Measurements from ENCODE around the gene PCSK6.
"Not testable (repeated sequence)": the region's sequence is repeated elsewhere in the genome, so short reads cannot be mapped to it uniquely, and the experiment has no call there.

PCSK6 gene

DNA sequence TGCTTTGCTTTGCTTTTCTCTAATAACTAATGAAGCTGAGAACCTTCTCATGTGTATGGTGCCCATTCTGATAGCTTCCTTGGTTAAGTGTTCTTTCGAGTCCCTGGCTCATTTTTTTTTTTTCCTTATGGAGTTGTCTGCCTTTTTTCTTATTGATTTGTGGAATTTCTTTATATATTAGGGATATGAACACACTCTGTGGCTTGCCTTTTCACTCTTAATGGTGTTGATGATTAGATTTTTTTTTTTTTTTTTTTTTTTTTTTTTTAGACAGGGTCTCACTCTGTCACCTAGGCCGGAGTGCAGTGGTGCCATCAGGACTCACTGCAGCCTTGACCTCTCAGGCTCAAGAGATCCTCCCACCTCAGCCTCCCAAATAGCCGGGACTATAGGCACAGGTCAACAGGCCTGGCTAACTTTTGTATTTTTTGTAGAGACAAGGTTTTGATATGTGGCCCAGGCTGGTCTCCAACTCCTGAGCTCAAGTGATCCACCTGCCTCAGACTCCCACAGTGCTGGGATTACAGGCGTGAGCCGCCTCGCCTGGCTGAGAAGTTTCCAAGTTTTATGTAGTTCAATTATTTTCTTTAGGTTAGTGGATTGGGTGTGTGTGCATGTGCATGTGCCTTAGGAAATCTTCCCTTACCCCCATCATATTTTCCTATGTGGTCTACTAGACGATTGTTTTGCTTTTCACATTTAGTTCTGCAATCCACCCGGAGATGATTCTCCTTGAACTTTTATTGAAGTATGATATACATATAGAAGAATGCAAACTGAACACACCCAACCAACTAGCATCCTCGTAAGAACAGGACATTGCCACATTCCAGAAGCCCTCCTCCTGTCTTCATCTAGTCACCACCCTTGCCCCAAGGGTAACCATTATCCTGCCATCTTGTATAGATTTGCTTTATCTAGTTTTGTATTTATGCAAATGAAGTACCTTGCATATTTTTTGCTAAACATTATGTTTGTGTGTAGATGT is 192.8 kb downstream of the PCSK6 start:
- no peak for DNase-seq

- DNase-seq = no peak
These were observed 193.8 kb downstream of the PCSK6 start for GRCh38 chr15:101295607-101296161.

- DNase-seq = peak; percentile 94 to 96
These were observed 194.5 kb downstream of the PCSK6 start, which contains the start of gene SNRPA1 for GRCh38 chr15:101294731-101295606. Gene SNRPA1 (minus strand): TSS chr15:101295248. CDS start chr15:101295178, 70 bp downstream.

- DNase-seq = no peak
These were observed 196.4 kb downstream of the PCSK6 start for GRCh38 chr15:101293122-101293521.

GRCh38 chr15:101288905-101289513 is 200.5 kb downstream of the PCSK6 start:
- DNase-seq = peak in 1 of 2 donors; percentile 75

DNA sequence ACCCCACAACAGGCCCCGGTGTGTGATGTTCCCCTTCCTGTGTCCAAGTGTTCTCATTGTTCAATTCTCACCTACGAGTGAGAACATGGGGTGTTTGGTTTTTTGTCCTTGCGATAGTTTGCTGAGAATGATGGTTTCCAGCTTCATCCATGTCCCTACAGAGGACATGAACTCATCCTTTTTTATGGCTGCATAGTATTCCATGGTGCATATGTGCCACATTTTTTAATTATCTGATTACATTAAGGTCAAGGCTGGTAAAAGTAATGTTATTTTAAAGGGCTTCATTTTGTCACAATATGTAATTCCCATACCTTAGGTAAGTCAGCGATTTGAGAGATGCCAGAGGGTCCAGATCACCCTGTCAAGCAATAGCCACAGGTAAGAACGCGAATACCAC is 202.2 kb downstream of the PCSK6 start:
- DNase-seq = not testable (repeated sequence)

- DNase-seq = no peak
These were observed 202.9 kb downstream of the PCSK6 start for GRCh38 chr15:101286471-101287114.

DNA sequence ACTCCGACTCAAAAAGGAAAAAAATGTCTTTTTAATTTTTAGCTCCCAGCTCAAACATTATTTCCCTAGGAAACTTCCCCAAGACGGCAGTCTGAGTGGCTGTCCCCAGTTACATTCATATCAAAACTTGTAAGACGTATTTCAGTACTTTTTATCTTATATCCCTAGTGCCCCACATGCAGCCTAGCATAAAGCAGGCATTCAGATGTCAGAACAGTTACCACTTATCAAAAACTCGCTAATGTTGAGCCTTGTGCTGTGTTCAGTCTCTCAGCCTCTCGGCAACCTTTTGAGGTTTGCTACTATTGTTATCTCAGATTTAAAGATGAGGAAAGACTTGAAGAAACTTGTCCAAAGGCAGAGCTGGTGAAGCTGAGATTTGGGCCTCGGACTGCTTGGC is 205.6 kb downstream of the PCSK6 start:
- DNase-seq = no peak

- DNase-seq = no peak
These were observed 209.5 kb downstream of the PCSK6 start for GRCh38 chr15:101280007-101280406.

GRCh38 chr15:101277943-101278564 is 211.5 kb downstream of the PCSK6 start:
- no peak for DNase-seq

- DNase-seq = peak; percentile 79 to 84
These were observed 212.3 kb downstream of the PCSK6 start, which contains the start of gene SELENOS for GRCh38 chr15:101277038-101277822. Gene SELENOS (minus strand): TSS chr15:101277485. CDS start chr15:101277417, 68 bp downstream.

DNA sequence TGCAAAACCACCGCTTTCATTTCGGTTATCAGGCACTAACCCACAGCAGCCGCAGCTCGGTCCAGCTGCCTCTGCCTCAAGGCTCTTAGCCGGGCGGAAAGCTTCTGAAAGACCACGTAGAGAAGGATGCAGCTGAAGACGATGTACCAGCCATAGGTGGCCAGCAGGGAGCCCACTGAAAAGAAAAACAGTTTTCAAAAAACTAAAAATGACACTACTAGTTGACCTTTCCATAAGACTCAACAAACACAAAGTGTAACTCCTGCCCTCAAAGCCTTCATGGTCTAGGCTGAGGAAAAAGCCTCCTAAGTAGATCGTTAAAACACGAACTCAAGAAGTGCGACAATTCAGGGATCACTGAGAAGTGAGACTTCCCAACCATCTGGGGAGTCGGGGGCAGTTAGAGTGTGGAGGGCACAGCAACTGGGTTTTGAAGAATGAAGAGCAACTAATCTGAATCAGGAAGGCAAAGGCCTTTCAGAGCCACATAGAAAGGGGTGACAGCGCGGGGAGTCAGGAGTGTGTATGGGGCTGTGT is 212.9 kb downstream of the PCSK6 start:
- DNase-seq = peak; percentile 25 to 42

DNA sequence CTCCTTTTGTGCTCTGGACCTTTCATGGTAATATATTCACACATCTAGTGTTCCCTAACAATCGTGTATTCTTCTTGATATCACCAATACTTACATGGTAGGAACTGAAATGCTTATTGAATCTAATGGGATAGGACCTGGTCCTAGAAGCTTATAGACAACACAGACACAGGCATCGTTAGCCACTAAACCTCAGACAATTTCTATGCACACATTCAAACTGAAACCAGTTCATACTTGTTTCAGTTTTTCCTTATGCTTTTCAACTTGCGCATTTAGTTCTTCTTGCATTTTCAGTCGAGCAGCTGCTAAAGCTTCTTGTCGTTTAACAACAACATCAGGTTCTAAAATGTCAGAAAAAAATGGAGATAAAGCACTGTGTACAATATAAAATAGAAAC is 214.5 kb downstream of the PCSK6 start:
- DNase-seq = no peak

DNA sequence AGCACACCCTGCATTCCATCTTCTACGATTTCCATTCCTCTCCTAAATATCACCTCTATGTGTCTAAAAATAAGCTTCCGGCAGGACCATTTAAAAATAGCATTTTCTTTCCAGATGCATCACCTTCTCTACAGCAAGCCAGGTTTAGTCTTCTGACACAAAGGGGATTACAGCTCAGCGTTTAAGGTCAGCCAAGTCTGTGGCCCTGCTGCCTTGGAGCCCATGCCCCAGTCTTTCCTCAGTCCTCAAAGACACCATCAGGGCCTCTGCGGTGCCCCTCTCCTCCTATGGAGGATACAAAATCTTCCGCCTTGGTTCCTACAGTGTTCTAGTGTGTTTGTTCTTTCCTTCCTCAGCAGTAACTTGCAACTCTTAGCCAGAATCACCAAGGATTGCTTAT is 216.0 kb downstream of the PCSK6 start:
- no peak for DNase-seq

DNA sequence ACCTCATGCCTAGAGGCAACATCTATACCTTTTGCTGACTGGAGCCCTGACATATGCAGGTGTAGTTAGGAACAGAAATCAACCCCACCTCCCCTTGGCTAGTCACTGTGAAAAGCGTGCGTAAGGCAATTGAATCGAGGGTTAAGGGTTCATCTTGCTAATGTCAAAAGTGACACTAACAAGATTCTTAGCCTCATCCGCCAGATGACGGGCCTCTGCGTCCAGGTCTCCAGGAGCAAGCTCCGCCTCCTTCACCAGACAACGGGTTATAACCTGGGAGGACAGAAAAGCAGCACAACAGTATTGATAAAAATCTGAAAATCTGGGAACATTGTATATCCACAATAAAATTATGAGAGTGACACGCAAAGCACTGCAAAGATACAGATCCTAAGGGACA is 216.9 kb downstream of the PCSK6 start:
- DNase-seq = no peak

DNA sequence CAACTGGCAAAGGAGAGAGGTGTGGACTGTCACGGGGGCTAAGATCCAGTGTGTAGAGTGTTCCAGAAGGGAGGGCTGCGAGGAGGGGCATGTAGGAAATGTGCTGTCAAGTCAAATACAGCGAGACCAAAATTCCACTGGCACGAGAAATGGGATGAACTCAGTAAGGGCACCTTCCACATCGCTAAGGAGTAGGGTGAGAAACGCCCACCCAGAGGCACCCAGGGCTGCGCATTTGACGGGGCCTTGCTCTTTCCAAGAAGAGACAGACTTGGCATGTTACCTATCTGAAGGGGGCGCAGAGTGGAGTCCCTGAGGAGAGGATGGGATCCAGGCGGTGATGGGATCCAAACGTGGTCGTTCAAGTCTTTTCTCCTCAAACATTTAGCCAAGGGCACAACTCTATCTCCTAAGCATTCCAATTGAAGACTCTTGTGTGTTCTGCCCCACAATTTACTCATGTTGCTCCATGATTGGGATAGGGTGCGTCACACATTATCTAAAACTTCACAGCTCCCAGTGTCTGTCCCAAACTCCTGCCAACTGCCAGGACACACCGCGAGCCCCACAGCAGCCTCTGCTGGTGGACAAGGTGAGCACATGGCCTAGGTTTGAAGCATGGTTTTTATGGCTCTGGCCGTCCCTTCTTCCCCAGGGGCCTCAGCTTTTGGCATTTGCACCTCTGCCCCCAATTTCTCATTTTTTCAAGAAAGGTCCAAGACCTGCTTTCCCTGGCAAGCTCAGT is 219.9 kb downstream of the PCSK6 start:
- no peak for DNase-seq

DNA sequence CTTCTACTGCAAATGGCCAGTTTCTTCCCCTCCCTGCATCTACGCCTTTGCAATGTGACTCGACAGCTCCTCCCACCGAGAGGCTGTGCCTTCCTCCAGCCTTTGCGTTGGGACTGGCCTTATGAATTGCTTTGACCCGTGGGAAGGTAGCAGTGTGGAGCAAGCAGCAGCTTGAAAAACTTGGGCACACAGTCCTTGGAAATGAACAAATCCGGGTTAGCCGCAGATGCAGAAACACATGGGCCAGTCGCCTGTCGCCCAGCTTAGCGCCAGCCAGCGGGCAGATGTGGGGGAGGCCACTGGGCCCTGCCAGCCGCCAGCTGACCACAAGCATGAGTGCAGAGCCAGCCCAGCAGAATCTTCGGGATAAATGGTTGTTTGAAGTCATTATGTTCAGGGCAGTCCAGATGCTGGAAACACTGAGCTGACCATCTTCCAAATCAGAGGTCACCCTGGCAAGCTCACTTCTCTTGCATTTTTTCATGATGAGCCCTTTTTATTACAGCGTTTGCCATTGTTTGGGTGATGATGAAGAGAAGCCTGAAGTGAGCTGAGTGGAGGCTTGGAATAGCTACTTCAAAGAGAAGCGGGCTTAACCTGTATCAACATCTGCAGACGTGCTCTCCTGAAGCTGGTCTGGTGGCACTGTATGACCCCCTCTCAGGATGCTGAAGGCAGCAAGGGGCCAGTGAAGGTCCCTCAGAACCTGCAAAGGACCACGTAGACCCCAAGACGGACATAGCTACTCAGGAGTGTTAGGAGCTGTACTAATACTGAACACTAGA is 222.0 kb downstream of the PCSK6 start:
- no peak for DNase-seq

DNA sequence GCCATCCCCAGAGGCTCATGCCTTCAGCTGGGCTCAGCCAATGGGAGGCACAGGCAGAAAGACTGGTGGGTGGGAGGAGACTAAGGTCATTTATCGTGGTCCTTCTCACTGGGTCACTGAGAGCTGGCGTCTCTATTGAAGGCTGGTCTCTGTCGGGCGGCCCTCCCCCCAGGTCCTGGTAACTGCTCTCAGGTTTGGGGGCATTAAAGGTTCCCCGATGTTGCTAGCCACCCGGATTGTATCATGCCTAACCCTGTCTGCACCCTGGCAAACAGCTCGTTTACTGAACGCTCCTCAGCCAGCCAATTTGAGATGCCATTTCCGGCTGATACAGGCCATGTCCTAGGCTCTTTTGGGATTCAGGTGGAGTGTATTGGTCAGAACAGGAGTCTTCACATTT is 222.7 kb downstream of the PCSK6 start:
- no peak for DNase-seq

GRCh38 chr15:101266034-101266433 is 223.5 kb downstream of the PCSK6 start:
- no peak for DNase-seq
